Endothelial cell of umbilical vein (primary cell): ENCODE measurements around the gene SETBP1. TPM values are rescaled to one million over a fixed set of nuclear protein-coding genes. Genes with fewer than 3 reads are reported as not detected.

Source experiments
- BruUV-seq: library from RNA; stranded (reverse); fragments of 400-500 nt; replicated peaks from 2 replicates; lab custom pipeline; 2021; lab: Mats Ljungman, UMichigan
- CTCF ChIA-PET: fragments of 300-600, 350-600 bp; sonication (Branson Sonifier 250); formaldehyde crosslinking; loops from one replicate; lab custom pipeline; 2021; ENCODE audit warnings: antibody characterized with exemption, inconsistent platforms; lab: Charles Lee
- POLR2A ChIA-PET: fragments of 300-600, 350-600 bp; sonication (Branson Sonifier 250); formaldehyde crosslinking; loops from one replicate; lab custom pipeline; 2021; ENCODE audit warnings: antibody characterized with exemption, inconsistent platforms; lab: Charles Lee
- DNase-seq: peaks from one replicate; pipeline ENCODE4 v3.0.0-alpha.2; 2011; ENCODE audit warnings: low read depth, low spot score
- FAIRE-seq: peaks from 2 replicates; lab custom pipeline; 2011; peaks lifted over from hg19 to GRCh38; lab: Jason Lieb, UNC
- H2AFZ ChIP-seq: 2 replicates; pipeline ENCODE4 v1.6.0; 2012; ENCODE audit warnings: low read depth, low read length, control low read depth, inconsistent platforms
- H3K27ac ChIP-seq: 2 replicates; pipeline ENCODE4 v1.5.1; 2011; ENCODE audit warnings: low read depth, mild to moderate bottlenecking, control low read depth, low read length, moderate library complexity; ENCODE audit not compliant: insufficient read depth
- H3K27me3 ChIP-seq, 2 experiments: 2 replicates each; pipeline versions ENCODE4 v1.6.0 to v1.6.1; 2011; ENCODE audit warnings: low read length in 2 of 2, mixed read lengths in 1 of 2; ENCODE audit not compliant: control insufficient read depth in 2 of 2, insufficient read depth in 2 of 2
- H3K36me3 ChIP-seq, 2 experiments: 2 replicates in 1 of 2; 3 replicates in 1 of 2; pipeline ENCODE4 v1.5.1; 2011; ENCODE audit warnings: low read length in 2 of 2, mild to moderate bottlenecking in 1 of 2, moderate library complexity in 1 of 2; ENCODE audit not compliant: control insufficient read depth in 2 of 2, insufficient read depth in 2 of 2; ENCODE audit errors: extremely low read depth in 1 of 2
- H3K4me1 ChIP-seq: 3 replicates; pipeline ENCODE4 v1.5.1; 2011; ENCODE audit warnings: mild to moderate bottlenecking, low read length; ENCODE audit not compliant: control insufficient read depth, insufficient read depth; ENCODE audit errors: extremely low read depth
- H3K4me2 ChIP-seq: 2 replicates; pipeline ENCODE4 v1.6.1; 2011; ENCODE audit warnings: low read length, control low read depth, mixed read lengths; ENCODE audit not compliant: insufficient read depth
- H3K4me3 ChIP-seq, 3 experiments: fragments of 200-600 bp in 1 of 3; sonication (generic), shearing (Covaris generic) in 1 of 3; replicated peaks in 1 of 3; 2 replicates each; pipeline ENCODE4 v1.5.1; 2011 to 2016; ENCODE audit warnings: control low read depth in 3 of 3, low read length in 3 of 3, mild to moderate bottlenecking in 2 of 3, inconsistent platforms in 1 of 3, low read depth in 1 of 3, moderate library complexity in 1 of 3; ENCODE audit not compliant: insufficient read depth in 1 of 3
- H3K79me2 ChIP-seq: 2 replicates; pipeline ENCODE4 v1.6.0; 2012; ENCODE audit warnings: low read length, inconsistent platforms; ENCODE audit not compliant: control insufficient read depth, insufficient read depth
- H3K9ac ChIP-seq: replicated peaks from 2 replicates; pipeline ENCODE3; 2011; ENCODE audit warnings: low read length, control low read depth; ENCODE audit not compliant: insufficient read depth; ENCODE audit errors: extremely low read depth
- H3K9me1 ChIP-seq: replicated peaks from 3 replicates; pipeline ENCODE4 v1.6.0; 2011; ENCODE audit warnings: mild to moderate bottlenecking, low read length; ENCODE audit not compliant: control insufficient read depth, insufficient read depth; ENCODE audit errors: extremely low read depth
- H3K9me3 ChIP-seq: replicated peaks from 2 replicates; pipeline ENCODE4 v1.5.1; 2012; ENCODE audit warnings: low read length, inconsistent platforms; ENCODE audit not compliant: control insufficient read depth, insufficient read depth
- H4K20me1 ChIP-seq: replicated peaks from 2 replicates; pipeline ENCODE3; 2011; ENCODE audit warnings: mild to moderate bottlenecking, low read length; ENCODE audit not compliant: control insufficient read depth, insufficient read depth; ENCODE audit errors: extremely low read depth
- CTCF ChIP-seq, 2 donors: IDR thresholded peaks; 1 replicate in 1 of 2; 2 replicates in 1 of 2; pipeline ENCODE4 v1.5.1; 2011; ENCODE audit warnings: low read length in 2 of 2, mild to moderate bottlenecking in 2 of 2, moderate library complexity in 2 of 2, control low read depth in 1 of 2, inconsistent platforms in 1 of 2, low read depth in 1 of 2; ENCODE audit not compliant: insufficient read depth in 1 of 2; ENCODE audit errors: extremely low read depth in 1 of 2
- FOS ChIP-seq: IDR thresholded peaks from 2 replicates; pipeline ENCODE4 v1.6.1; 2011; ENCODE audit warnings: mild to moderate bottlenecking, low read length, moderate library complexity, borderline replicate concordance; ENCODE audit not compliant: insufficient read depth
- JUN ChIP-seq: IDR thresholded peaks from 2 replicates; pipeline ENCODE4 v1.6.1; 2011; ENCODE audit warnings: borderline replicate concordance, low read depth; ENCODE audit not compliant: insufficient read length, insufficient read depth
- MAX ChIP-seq: IDR thresholded peaks from 2 replicates; pipeline ENCODE4 v1.6.1; 2011; ENCODE audit not compliant: insufficient read depth, insufficient read length
- MYC ChIP-seq: IDR thresholded peaks from one replicate; pipeline ENCODE4 v1.6.1; 2011; ENCODE audit warnings: mild to moderate bottlenecking, low read depth, low read length
- POLR2A ChIP-seq: IDR thresholded peaks from 2 replicates; pipeline ENCODE4 v1.6.1; 2012; ENCODE audit warnings: low read depth, mild to moderate bottlenecking, control low read depth, low read length
- POLR2AphosphoS5 ChIP-seq: IDR thresholded peaks from 2 replicates; pipeline ENCODE4 v1.6.1; 2012; ENCODE audit warnings: low read depth, mild to moderate bottlenecking, control low read depth, low read length, moderate library complexity; ENCODE audit not compliant: insufficient read depth
- dilution Hi-C: fragments of 300-500 bp; cut with MboI; formaldehyde crosslinking; loops from one replicate; pipeline ENCODE4 v1.15.0; 2019; ENCODE audit warnings: low sequenced_read_pairs; ENCODE audit not compliant: extremely low pct_ligation_motif_present
- intact Hi-C: fragments of 100-400 bp; cut with micrococcal nuclease; formaldehyde crosslinking; loops from one replicate; pipeline ENCODE4 v1.10.0; 2022
- polyA plus RNA-seq, 4 experiments: library from polyadenylated mRNA; depleted of rRNA in 3 of 4; stranded (reverse) in 3 of 4; unstranded in 1 of 4; fragments of >200 nt; gene quantifications; 2 replicates each; pipeline versions ENCODE4 v1.2.1 to v1.2.3, GENCODE V29; 2011 to 2012; ENCODE audit warnings: missing spikeins in 1 of 4
- total RNA-seq: library from RNA; stranded (reverse); gene quantifications from 2 replicates; pipeline ENCODE4 v1.2.3, GENCODE V29; 2021

The SETBP1 gene
- total and polyA plus RNA-seq, 2 donors (not counting 3 experiments of a cell fraction or from before 2014, with no cell fraction given): 0.76 to 3.1 TPM

- no peak for TF ChIP-seq FOS
- no peak for TF ChIP-seq JUN
- TF ChIP-seq POLR2AphosphoS5: no peak
- no peak for TF ChIP-seq CTCF (IDR thresholded peaks at IDR 0.05; ENCODE audit: extremely low read depth in 1 of 2, insufficient read depth in 1 of 2, low read depth in 1 of 2, low read length in 2 of 2)
- TF ChIP-seq POLR2A: no peak
- no peak for TF ChIP-seq MYC
- TF ChIP-seq MAX: no peak
- Histone ChIP-seq H3K9me1 (no peaks in the 10 kb centered on the region), H3K4me1 (no peaks in the 10 kb centered on the region), H3K36me3 (no peaks in the 10 kb centered on the region), H3K27me3 (no peaks in the 10 kb centered on the region), H3K9me3 (no peaks in the 10 kb centered on the region), H2AFZ (no peak overlapping the region), H3K79me2 (no peaks in the 10 kb centered on the region), H3K27ac (no peak overlapping the region), H3K9ac (no peak overlapping the region), H3K4me3 (no peak overlapping the region), H3K4me2 (no peak overlapping the region), H4K20me1 (no peaks in the 10 kb centered on the region)
- intact Hi-C loops: no loop called here
- CTCF ChIA-PET: interaction anchor here (1.2 kb wide), 1 partner anchor 10 kb away, joined by 3 read pairs; no protein-coding TSS in a partner anchor
- dilution Hi-C loops: no loop called here
- no peak for FAIRE-seq
- DNase-seq: no peak
- POLR2A ChIA-PET: no interaction called here
- no TSS peak for BruUV-seq
These were observed 201.6 kb downstream of the SETBP1 start for GRCh38 chr18:44882163-44882868.
